Esophagus mucosa (tissue), 1 donor: ENCODE results near the gene SPON2. TPM values are rescaled to one million over a fixed set of nuclear protein-coding genes. Genes with fewer than 3 reads are reported as not detected.

ENCODE experiments used
- ATAC-seq: fragments of 200-7000 bp; cut with Tn5 transposase; one replicate; pipeline ENCODE4 v1.9.1; 2020
- total RNA-seq: library from RNA; stranded (reverse); gene quantifications from one replicate; pipeline ENCODE4 v1.2.4, GENCODE V29; 2023
- donor health status: DM: yes; HTN: yes; CAD: no.

The SPON2 gene
- total RNA-seq, 1 donor from 2014 or later, result 9.4 TPM

DNA sequence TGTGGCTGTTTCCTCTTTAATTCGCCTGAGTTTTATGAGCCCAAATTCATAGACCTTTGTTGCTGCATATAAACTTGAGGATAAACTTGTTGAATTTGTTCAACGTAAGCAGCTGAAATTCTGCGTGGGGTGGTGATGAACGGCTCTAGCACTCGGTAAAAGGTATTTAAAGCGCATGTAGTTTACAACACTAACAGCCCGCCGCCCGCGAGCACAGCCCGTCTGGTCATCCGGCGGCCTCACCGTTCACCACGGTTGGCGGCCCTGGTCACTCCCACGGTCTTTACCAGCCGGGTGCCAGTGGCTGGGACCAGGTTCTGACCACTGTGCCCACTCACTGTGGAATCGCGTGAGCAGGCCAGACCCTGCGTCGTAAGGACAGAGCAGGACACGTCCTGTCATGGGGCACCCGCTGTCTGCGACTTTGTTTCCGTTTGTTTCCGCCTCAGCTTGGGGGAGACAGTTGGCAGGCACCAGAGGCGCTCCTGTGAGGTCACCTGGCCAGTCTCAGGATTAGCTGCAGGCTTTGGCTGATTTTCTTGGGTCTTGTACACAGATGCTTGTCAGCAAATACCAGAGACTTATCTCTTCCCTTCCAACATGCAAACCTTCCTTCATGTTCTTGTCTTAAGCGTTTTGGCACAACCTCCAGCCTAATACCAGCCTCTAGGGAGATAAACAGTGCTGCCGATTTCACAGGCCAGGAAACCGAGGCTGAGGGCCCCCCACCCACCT, 36.8 kb upstream of the SPON2 start:
- ATAC-seq, result no peak

DNA sequence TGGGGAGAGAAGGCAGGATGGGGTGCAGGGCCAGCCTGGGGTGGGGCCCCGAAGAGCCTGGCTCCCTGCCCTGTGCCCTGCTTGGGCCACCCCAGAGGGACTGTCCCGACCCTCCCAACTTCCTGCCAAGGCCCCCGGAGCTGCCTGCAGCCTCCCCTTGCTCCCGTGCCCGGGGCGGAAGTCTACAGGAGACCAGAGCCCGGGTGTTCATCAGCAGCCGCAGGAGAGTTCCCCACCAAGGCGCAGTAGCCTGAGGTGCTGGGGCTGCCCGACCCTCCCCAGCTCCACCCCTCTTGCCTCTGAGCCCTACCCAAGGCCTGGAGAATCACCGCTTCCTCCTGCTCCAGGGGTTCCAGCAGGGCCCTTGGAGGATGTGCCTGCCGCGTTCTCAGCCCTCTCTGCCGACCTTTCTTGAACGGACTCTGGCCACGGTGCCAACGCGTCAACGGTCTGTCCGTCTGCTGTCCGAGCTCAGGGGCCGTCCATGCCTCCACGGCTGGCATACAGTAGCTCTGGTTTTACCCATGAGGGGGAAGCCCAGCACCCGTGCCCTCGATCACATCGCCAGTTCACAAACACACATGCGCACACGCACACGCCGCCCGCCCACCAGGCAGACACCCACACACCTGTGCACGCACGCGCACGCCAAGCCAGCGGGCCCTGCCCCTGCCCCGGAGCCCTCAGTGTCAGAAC, 36.0 kb upstream of the SPON2 start:
- ATAC-seq, result no peak

DNA sequence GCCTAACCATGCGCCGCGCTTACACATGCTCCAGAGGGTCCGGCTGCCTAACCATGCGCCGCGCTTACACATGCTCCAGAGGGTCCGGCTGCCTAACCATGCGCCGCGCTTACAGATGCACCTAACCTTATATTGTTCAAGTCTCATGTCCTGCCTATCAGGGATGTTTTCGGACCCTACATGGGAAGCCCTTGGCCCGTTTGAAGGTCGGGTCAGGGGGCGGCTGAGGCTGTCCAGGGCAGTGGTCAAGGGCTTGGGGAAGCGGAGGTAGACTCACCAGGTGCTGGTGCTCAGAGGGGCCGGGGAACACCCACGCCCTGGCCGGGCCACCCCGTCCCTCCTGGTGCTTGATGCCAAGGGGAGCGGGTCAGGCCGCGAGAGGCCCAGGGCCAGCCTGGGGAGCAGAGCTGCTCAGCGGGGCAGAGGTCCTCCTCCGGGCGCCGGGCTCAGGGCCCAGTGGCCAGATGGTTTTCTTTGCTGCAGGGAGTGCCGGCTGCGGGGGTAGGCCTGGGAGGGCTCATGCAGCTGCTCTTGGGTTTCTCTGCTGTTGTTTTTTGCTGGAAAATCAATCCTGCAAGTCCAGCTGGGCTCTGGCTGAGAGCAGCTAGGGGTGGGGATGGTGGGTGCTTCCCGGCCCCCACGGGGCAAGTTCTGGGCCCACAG, 35.4 kb upstream of the SPON2 start:
- ATAC-seq, result peak; percentile 3

DNA sequence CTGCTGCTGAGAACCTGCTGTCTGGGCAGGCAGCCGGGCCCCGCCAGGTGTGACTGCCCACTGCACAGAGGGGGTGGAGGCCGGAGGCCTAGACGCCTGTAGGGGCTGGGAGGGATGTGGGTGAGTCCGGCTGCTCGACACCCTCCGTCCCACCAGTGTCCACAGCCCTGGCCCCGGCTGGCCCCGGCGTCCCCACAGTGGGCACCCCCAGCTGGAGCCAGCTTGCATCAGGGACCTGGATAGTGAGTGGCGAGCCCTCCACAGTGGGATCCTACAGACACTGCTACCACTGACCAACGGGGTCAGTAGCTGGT, 34.7 kb upstream of the SPON2 start:
- ATAC-seq, result no peak

DNA sequence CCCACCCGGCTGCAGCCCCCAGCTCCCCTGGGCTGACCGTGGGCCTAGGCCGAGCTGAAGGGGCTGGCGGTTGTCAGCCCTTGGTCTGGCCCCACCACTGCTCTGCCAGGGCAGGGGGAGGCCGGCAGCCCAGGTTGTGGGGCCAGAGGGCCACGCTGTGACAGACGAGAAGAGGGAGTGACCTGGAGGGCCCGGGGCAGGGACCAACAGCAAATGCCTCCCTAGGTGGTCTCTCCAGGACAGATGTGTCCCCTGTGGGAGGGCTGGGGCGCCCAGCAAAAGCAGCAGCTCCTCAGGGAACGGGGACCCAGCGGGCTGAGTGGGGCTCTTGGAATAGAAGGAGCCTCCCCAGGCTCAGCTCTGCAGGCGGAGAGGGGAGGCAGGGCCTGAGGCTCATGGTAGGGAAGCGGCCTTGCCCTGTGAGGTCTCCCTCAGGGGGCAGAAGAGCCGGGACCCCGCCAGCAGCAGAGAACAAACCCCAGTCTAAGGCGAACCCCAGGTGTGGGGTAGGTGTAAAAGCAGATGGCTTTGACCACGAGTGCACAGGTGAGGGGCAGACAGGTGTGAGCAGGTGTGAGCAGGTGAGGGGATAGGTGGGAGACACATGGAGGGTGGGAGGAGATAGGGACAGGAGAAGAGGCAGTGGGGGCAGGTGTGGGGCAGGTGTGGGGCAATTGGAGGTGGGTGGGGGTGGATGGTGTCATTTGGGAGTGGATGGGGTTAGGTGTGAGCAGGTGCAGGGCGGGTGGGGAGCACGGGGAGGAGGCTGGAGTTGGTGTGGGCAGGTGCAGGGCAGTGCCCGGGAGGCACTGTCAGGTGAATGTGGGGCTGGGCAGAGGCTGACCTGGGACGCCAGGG, 34.1 kb upstream of the SPON2 start:
- no peak for ATAC-seq

DNA sequence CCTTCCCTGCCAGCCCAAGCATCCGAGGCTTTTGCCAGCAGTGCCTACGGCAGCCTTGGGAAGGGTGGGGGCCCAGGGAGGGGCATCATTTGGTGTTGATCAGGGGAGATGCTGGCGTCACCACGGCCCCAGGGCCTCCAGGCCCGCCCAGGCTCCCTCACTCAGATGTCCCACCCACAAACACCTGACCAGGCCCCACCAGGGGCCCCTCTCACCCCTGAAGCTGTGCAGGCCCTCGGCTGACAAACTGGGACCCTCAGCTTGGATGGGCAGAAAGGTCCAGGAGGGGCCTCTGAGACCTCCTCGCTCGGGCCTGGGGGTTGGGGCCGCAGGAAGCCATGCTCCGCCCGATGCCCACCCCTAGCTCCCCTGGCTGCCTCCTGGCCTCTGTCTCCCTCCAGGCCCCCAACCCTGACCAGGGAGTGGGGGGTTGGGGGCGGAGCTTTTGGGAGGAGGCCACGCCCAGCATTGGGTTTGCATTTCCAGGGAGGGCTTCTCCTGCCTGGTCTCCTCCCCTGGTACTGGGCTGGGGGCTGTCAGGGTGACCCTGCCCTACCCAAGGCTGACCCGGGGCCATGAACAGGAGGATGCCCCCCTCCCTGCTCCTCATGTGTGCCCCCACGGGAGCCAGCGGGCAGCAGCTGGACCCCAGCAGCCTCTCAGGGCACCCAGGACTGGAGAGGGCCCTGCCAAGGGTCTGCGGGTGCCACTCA, 33.4 kb upstream of the SPON2 start:
- ATAC-seq, result no peak

DNA sequence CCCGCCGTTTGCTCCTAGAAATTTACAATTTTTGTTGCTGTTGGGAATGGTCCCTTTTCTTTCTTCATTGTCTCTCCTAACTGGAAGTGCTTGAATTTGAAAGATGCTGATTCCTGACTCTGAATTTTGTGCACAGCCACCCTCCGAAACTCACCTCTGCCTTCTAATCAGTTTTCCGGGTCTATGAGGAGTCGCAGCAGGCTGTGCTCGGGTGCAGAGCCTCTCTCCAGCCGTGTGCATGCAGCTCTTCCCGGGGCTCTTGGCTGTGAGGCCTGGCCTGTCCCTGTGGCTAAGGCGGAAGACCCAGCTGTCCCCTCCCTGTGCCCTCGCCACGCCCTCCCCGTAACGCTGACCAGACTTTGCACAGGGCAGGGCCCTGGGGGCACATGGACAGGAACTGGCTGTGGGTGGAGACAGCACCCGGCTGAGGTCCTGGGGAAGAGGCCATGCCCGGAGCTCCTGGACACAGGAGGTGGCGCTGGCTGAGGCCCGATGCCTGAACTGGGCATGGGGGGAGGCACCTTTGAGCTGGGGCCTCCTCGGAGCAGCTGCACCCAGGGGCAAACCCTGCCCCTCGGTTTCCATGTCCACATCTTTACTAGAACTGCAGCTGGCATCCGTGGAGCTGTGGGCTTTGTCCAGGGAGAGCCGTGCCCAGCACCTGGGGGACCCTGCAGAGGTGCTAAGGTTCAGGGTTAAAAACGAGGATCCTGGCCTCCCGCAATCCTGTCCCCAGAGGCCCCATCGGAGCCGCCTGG, 32.6 kb upstream of the SPON2 start:
- no peak for ATAC-seq

DNA sequence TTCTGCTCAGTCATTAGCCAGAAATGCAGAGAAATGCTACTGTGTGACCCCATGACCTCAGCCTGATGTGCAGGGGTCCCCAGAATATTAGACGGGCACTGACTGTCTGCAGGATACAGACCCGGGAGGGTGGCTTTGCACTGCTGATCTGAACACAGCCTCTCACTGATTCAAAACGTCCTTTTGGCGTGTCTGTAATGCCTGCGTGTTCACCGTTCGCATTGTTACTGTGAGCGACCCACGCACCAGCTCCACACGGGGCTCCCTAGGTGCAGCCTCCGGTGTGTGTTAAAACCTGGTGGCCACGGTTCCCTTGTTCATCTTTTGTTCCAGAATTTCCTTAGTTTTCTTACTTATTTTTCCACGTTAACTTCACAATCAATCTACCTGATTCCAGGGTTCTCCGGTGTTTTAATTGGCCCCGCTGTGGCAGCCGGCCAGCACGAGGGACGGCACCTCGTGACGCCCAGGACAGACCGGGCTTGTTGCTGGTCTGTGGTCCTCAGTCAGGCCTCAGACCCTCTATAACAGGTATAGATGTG, 32.0 kb upstream of the SPON2 start:
- ATAC-seq, result no peak

DNA sequence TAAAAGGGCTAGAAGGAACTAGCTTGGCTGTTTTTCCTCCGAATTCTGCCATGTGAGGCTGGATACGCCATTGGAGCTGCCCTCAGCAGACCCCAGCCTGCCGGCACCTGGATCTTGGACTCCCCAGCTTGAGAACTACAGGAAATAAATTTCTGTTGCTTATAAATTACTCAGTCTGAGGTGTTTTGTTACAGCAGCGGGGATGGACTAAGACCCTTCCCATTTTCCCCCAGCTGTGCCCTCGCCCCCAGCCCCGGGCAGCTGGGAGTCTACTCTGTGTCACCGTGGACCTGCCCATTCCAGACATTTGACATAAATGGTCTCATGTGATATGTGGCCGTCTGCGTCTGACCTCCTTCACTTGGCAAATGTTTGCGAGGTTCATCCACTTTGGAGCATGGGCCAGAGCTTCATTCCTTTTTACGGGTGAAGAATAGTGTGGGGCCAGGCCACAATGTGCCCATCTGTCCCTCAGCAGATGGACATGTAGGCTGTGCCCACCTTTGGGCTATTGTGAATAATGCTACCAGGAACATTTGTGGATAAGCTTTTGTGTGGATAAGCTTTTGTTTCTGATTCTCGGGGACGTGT, 30.7 kb upstream of the SPON2 start:
- ATAC-seq, result no peak

DNA sequence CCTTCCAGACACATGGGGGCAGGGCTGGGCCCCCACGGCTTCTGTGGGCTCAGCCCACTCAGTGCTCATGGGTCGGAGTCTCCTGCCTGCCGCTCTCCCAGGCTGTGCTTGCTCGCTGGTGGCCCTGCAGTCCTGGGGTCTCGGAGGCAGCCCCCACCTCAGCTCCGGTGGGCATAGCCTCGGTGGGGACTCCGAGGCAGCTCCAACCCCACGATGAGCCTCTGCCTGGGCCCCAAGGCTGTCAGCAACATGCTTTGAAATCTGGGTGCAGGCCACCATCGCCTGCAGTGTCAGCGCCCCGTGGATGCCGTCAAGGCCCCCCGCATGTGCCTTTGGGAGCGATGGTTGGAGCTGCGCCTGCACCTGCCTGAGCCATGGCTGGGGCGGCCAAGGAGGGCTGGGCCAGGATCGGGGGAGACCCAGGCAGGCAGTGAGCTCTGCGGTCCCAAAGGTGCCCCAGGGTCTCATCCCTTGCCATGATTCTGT, 30.2 kb upstream of the SPON2 start:
- ATAC-seq, result no peak

DNA sequence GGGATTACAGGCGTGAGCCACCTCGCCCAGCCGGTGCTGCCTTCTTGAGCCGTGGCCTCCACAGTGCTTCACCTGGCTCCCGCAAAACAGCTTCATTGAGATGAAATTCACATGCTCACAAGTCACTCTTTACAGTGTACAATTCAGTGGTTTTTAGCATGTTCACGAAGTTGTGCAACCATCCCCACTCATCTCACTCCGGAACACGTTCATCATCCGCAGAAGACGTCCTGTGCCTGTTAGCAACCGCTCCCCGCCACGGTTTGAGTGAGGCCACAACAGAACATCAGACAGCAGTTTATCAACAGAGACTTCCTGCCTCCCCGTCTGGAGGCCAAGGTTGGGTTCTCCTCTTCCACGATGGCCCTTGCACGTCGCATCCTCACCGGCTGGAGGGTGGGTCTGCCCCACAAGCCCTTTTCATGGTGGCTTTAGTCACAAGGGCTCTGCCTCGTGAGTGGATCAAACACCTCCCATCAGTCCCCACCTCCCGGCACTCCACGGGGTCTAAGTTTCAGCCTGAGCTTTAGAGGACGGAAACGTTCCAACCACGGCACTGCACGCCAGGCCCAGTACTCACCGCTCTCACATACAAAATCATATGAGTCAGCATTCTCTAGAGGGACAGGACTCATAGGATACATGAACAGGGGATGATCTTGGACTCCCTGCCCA, 29.6 kb upstream of the SPON2 start:
- ATAC-seq, result peak; percentile 16

DNA sequence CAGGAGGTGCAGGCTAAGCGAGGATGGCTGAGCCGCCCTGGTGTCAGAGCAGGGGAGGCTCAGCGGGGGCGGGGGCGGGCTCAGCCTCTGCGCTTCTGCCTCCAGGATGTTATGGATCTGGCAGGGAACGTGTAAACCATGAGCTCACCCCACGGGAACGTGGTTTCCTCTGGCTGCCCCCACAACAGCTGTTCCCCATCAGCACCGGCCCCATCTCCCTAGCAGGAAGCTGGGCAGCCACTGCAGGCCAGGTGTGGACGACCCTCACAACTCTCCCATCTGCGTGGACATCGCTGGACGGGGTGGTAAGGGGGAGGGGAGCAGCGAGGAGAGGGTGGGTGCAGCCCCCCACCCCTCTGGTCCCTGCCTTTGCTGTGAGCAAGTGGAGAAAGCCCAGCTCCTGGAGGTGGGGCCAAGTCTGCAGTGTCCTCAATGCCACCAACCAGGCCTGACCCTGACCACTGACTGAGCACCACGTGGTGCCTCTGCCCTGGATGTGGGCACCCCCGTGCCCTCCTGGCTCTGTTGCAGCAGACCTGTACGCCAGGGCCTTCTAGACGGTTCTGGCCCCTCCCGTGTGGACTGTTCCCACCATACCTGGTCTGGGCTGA, 28.1 kb upstream of the SPON2 start:
- ATAC-seq, result no peak

DNA sequence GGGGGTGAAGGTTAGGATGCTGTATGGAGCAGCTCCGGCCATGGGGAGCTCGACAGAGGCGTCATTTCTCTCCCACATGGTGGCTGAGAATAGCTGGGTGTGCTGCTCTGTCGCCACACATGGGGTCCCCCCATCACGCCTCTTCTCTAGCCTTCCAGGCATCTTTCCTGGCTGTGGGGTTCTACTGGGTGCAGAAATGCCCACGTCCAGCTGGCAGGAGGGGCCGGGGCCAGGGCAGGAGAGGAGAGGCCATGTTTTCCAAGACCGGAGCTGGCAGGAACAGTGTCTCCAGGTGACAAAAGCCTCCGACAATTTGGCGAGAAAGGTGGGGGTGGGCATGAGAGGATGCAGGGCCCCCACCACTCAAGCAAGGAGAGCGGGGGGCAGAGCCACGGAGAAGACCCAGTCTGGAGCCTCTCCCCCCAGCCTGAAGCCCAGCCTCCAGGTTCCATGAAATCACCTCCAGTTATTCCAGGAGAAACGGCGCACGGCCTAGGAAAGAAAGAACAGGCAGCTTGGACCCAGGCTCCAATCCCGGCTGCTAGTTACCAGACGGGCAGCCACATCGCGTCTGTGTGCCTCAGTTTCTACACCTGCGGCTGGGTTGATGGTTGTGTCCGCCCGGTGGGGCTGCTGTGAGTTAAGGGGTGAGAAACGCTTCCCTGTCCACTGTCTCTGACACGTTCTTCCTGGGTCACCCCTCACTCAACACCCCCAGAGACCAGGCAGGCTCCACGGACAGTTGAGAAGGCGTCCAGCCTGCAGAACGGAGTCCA, 27.4 kb upstream of the SPON2 start:
- ATAC-seq, result no peak

DNA sequence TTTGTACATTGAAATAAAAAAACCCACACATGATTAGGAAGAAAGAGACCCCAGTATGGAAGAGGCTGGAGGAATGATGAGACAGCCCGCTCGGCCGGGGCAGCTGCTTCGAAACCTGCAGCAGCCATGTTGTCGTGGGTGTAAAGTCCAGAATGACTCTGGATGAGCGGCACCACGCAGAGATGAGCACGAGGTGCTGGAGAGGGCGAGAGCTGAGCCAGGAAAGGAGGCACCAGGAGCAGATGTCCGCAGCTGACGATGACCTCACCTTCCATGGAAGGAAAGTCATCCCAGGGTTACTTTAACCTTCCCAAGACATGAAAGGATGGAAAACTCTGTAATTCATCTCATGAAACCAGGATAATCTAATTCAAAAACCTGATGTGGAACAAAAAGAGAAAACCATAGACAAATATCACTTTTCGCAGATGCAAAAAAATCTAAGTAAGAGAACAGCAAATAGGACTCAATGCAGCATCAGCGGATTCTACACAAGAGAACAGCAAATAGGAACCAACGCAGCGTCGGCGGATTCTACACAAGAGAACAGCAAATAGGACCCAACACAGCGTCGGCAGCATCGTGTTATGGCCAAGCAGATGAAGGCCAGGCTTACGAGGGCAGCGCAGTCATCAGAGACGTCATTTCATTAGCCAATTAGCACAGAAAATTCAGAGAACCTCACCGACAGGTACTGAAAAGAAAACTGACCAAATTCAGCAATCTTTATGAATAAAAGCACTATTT, 25.9 kb upstream of the SPON2 start:
- ATAC-seq, result no peak

DNA sequence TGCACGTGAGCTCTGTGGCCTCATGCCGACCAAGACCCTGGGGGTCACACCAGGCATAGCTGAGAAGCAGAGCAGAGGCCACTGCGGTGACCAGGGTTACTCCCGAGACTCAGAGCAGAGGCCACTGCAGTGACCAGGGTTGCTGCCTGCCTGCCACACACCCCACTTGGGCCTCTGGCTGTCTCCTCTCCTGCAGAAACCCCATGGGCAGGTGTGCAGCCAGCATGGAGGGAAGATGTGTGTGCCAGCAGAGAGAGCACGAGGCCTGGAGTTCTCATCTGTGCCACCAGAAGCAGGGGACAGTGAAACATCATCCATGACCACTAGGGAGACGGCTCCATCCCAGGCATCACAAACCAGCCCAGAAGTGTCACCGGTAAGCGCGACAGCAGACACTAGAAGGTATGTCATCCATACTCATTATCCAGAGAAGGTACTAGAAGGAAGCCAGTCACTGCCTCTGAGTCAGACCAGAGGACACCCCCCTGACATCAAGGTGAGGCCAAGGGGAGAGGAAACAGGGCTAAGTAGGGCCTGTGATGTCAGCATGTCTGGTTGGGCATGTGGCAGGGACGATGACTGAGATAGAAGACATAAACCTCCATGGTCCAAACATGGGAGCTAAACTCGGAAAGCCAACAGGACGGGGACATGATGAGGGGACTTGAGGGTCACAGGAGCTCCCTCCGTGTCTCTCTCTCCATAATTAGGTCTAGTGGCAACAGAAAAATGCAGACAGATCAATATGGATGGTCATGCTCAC, 24.2 kb upstream of the SPON2 start:
- no peak for ATAC-seq

DNA sequence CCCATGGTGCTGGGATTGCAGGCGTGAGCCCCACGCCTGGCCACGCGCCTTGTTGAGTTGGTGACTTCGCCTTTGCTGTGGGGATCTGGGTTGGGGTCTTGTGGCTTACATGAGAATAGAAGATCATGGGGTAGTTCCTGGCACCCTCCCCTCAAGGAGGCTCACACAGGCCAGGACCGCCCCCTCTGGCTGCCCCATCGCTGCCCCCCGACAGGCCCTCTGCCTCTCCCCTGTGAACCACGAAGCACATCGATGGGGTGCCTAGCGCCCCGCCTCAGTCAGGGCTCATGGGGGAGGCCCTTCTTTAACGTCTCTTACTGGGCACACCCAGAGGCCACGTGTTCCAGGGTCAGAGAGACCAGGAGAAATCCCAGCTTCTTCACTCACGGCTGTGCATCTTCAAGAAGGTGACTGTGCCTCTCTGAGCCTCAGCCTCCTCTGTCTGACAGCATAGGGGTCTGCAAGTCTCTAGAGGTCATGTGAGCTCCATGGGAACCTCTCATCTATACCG, 23.6 kb upstream of the SPON2 start:
- no peak for ATAC-seq

DNA sequence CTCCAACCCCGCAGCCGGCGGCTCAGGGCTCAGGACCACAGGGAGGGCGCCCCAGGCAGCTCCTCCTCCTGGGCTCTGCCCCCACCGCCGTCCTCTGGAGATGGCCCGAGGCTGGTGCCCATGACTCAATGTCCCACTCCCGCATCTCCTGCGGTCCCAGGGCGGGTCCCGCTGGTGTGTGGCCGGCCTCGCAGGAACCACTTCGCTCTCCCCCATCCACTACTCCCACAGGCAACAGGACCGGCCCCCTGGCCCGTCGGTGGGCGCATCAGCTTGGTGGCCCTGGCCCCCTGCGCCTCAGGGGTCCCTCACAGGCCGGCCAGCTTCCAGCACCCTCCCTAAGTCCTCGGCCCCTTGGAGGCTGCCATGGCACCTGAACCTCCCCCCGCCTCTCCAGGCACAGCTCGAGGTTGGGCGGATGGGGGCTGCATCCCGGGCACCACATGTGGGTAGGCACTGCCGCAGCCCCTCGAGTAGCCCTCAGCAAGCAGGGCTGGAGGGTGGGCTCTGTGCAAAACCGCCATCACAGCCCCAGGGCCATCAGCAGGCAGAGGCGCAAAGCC, 22.8 kb upstream of the SPON2 start:
- ATAC-seq, result no peak
